HepG2 (cell line): ENCODE results near the gene ATXN1L. TPM values are rescaled to one million over a fixed set of nuclear protein-coding genes. Genes with fewer than 3 reads are reported as not detected.
A peak's percentile ranks its signal among the peaks of the same experiment; 100 is the strongest.

Experiments
- CC2D1A ChIP-seq: sonication (generic); formaldehyde crosslinking; IDR thresholded peaks from 2 replicates; pipeline ENCODE4 v1.8.1; 2023; ENCODE audit warnings: mild to moderate bottlenecking, missing genetic modification reagents
- ESRRA ChIP-seq: sonication (generic); formaldehyde crosslinking; IDR thresholded peaks from 2 replicates; pipeline ENCODE4 v1.5.1; 2020; ENCODE audit warnings: mild to moderate bottlenecking, low read depth, missing genetic modification reagents
- FOXA1 ChIP-seq, 2 experiments: fragments of 450-650 bp in 1 of 2; sonication (generic) in 1 of 2; formaldehyde crosslinking in 1 of 2; IDR thresholded peaks; 2 replicates each; pipeline versions ENCODE4 v1.4.0 to v1.6.1; 2016 to 2020; ENCODE audit warnings: missing genetic modification reagents in 1 of 2
- NFIC ChIP-seq: IDR thresholded peaks from 2 replicates; pipeline ENCODE4 v1.6.1; 2012; ENCODE audit warnings: mild to moderate bottlenecking, low read length, inconsistent platforms
- PHB2 ChIP-seq: fragments of 450-650 bp; IDR thresholded peaks from 2 replicates; pipeline ENCODE4 v1.6.1; 2018; ENCODE audit not compliant: partially characterized antibody
- POLR2AphosphoS2 ChIP-seq: IDR thresholded peaks from 2 replicates; pipeline ENCODE4 v1.6.1; 2011; ENCODE audit warnings: low read depth, low read length, improper control_type of control experiment
- RAD21 ChIP-seq: fragments of 450-650 bp; formaldehyde crosslinking; IDR thresholded peaks from 2 replicates; pipeline ENCODE4 v1.5.0; 2020; ENCODE audit warnings: mild to moderate bottlenecking
- SUZ12 ChIP-seq: fragments of 150-350 bp; IDR thresholded peaks from 2 replicates; pipeline ENCODE4 v1.6.1; 2014; ENCODE audit warnings: low read depth, low read length
- TBP ChIP-seq: sonication (generic); formaldehyde crosslinking; IDR thresholded peaks from 2 replicates; pipeline ENCODE4 v1.5.0; 2020; ENCODE audit warnings: missing genetic modification reagents
- ZBTB33 ChIP-seq: sonication (generic); formaldehyde crosslinking; IDR thresholded peaks from 2 replicates; pipeline ENCODE4 v1.4.0; 2020; ENCODE audit warnings: missing genetic modification reagents
- ZFX ChIP-seq: sonication (generic); formaldehyde crosslinking; IDR thresholded peaks from 2 replicates; pipeline ENCODE4 v1.4.0; 2020; ENCODE audit warnings: mild to moderate bottlenecking, low read depth, missing genetic modification reagents, moderate library complexity
- ZNF318 ChIP-seq: sonication (generic); formaldehyde crosslinking; IDR thresholded peaks from 2 replicates; pipeline ENCODE4 v1.4.0; 2020; ENCODE audit warnings: mild to moderate bottlenecking, missing genetic modification reagents
- ZNF431 ChIP-seq: sonication (generic); formaldehyde crosslinking; IDR thresholded peaks from 2 replicates; pipeline ENCODE4 v1.9.0; 2022; ENCODE audit warnings: missing genetic modification reagents, low read depth, mild to moderate bottlenecking, borderline replicate concordance
- ZNF44 ChIP-seq: sonication (generic); formaldehyde crosslinking; IDR thresholded peaks from 2 replicates; pipeline ENCODE4 v1.5.1; 2020; ENCODE audit warnings: mild to moderate bottlenecking, missing genetic modification reagents
- ZNF546 ChIP-seq: sonication (generic); formaldehyde crosslinking; conservative IDR thresholded peaks from 2 replicates; pipeline ENCODE4 v1.8.1; 2023; ENCODE audit warnings: mild to moderate bottlenecking, missing genetic modification reagents
- ZNF589 ChIP-seq: sonication (generic); formaldehyde crosslinking; conservative IDR thresholded peaks from 2 replicates; pipeline ENCODE4 v1.8.0; 2022; ENCODE audit warnings: mild to moderate bottlenecking, moderate library complexity, missing genetic modification reagents
- ZNF598 ChIP-seq: sonication (generic); formaldehyde crosslinking; IDR thresholded peaks from 2 replicates; pipeline ENCODE4 v1.5.1; 2020; ENCODE audit warnings: mild to moderate bottlenecking, missing genetic modification reagents, borderline replicate concordance
- ZNF776 ChIP-seq: sonication (generic); formaldehyde crosslinking; IDR thresholded peaks from 2 replicates; pipeline ENCODE4 v1.4.0; 2020; ENCODE audit warnings: mild to moderate bottlenecking, missing genetic modification reagents
- ZZZ3 ChIP-seq: sonication (generic); formaldehyde crosslinking; IDR thresholded peaks from 2 replicates; pipeline ENCODE4 v1.4.0; 2020; ENCODE audit warnings: missing genetic modification reagents, mild to moderate bottlenecking, borderline replicate concordance
- polyA plus RNA-seq, 8 experiments: library from polyadenylated mRNA; depleted of rRNA in 3 of 8; stranded (reverse) in 7 of 8; unstranded in 1 of 8; fragments of >200 nt; fragmentation: Illumina TruSeq in 4 of 8; extraction: Trizol in 4 of 8; gene quantifications; 2 replicates each; pipeline versions ENCODE4 v1.2.1 to v1.2.3, GENCODE V29; 2011 to 2016; ENCODE audit warnings: low read depth in 4 of 8, missing spikeins in 1 of 8, mixed read lengths in 1 of 8; ENCODE audit not compliant: insufficient read depth in 1 of 8
- total RNA-seq, 5 experiments: library from RNA; depleted of rRNA; stranded (reverse); fragments of >200 nt; fragmentation: Illumina TruSeq; extraction: Trizol; gene quantifications; 2 replicates each; pipeline ENCODE4 v1.2.3, GENCODE V29; 2016; ENCODE audit warnings: low read depth in 1 of 5

Gene ATXN1L
- total and polyA plus RNA-seq, 2 of the 13 experiments (the other 11 are each of a cell fraction or from before 2014, with no cell fraction given): 20.0 to 22.4 TPM

GRCh38 chr16:71808593-71809459 is 37.0 kb upstream of the ATXN1L start, which contains the start of gene AP1G1 (continued):
- no peak; the same call in 1 of the 2 replicates for TF ChIP-seq ZNF318 (CRISPR knock-in tag)
- peak; percentile 78 for TF ChIP-seq ZBTB33
- peak; percentile 79; the same call in 1 of the 2 replicates for TF ChIP-seq ZNF546 (CRISPR knock-in tag)
- peak; percentile 54; the same call in 1 of the 2 replicates for TF ChIP-seq RAD21 (CRISPR knock-in tag)
- TF ChIP-seq PHB2: no peak
- TF ChIP-seq ZZZ3 (CRISPR knock-in tag): peak; percentile 74; the same call in 1 of the 2 replicates
- TF ChIP-seq FOXA1 (IDR thresholded peaks at IDR 0.05): no peak
- no peak for TF ChIP-seq FOXA1 (CRISPR knock-in tag; IDR thresholded peaks at IDR 0.05)
- peak; percentile 97 for TF ChIP-seq ZNF431
- TF ChIP-seq ZNF589: peak; percentile 82; the same call in 1 of the 2 replicates
- TF ChIP-seq NFIC: no peak
- TF ChIP-seq ZNF44 (CRISPR knock-in tag): 0 out of 2 replicates have a peak, but pooled peaks have one; percentile 59
- peak; percentile 93 for TF ChIP-seq ZNF776 (CRISPR knock-in tag)
- 0 out of 2 replicates have a peak, but pooled peaks have one; percentile 79 for TF ChIP-seq POLR2AphosphoS2
- TF ChIP-seq ESRRA (CRISPR knock-in tag): no peak
- TF ChIP-seq TBP (CRISPR knock-in tag): no peak
- no peak for TF ChIP-seq SUZ12
- TF ChIP-seq ZNF598 (CRISPR knock-in tag): peak; percentile 50; the same call in 1 of the 2 replicates
- TF ChIP-seq CC2D1A (CRISPR knock-in tag): no peak
- peak; percentile 88 for TF ChIP-seq ZFX (CRISPR knock-in tag)
